GM19035 (cell line): ENCODE measurements around the gene RHBDL1.

Source experiments
- ATAC-seq: cut with Tn5 transposase; IDR thresholded peaks from one replicate; pipeline ENCODE4 v1.9.1; 2021; ENCODE audit not compliant: unreplicated experiment

RHBDL1 gene

GRCh38 chr16:674968-675883, at the start of gene RHBDL1:
Gene RHBDL1 (plus strand): TSS chr16:675671. CDS start chr16:675791, 120 bp downstream.
- ATAC-seq = no peak

- no peak for ATAC-seq
Observed at GRCh38 chr16:625977-626765, 49.3 kb upstream of the RHBDL1 start.

- no peak for ATAC-seq
Observed at GRCh38 chr16:626787-627453, 48.6 kb upstream of the RHBDL1 start.

GRCh38 chr16:627454-628239, 47.8 kb upstream of the RHBDL1 start:
- no peak for ATAC-seq

- ATAC-seq = no peak
Observed at GRCh38 chr16:628321-629061, 47.0 kb upstream of the RHBDL1 start.

- no peak for ATAC-seq
Observed at GRCh38 chr16:629185-629832, 46.2 kb upstream of the RHBDL1 start.

GRCh38 chr16:629833-630248, 45.6 kb upstream of the RHBDL1 start:
- no peak for ATAC-seq

GRCh38 chr16:630249-630814, 45.1 kb upstream of the RHBDL1 start:
- ATAC-seq = no peak

- ATAC-seq = no peak
Observed at GRCh38 chr16:630815-631405, 44.6 kb upstream of the RHBDL1 start, which contains the start of gene WFIKKN1. Gene WFIKKN1 (plus strand): TSS chr16:630985. CDS start chr16:631254, 269 bp downstream.

GRCh38 chr16:631808-632358, 43.6 kb upstream of the RHBDL1 start:
- no peak for ATAC-seq

- no peak for ATAC-seq
Observed at GRCh38 chr16:632486-633335, 42.8 kb upstream of the RHBDL1 start.

- ATAC-seq = no peak
Observed at GRCh38 chr16:633336-634050, 42.0 kb upstream of the RHBDL1 start.

GRCh38 chr16:634051-634670, 41.3 kb upstream of the RHBDL1 start:
- no peak for ATAC-seq

- ATAC-seq = no peak
Observed at GRCh38 chr16:634996-635395, 40.5 kb upstream of the RHBDL1 start.

- ATAC-seq = peak; percentile 6
Observed at GRCh38 chr16:635573-636205, 39.8 kb upstream of the RHBDL1 start.
